Measurements from ENCODE around the gene ORM1. TPM values are rescaled to one million over a fixed set of nuclear protein-coding genes. Genes with fewer than 3 reads are reported as not detected.
"Not testable (repeated sequence)": the region's sequence is repeated elsewhere in the genome, so short reads cannot be mapped to it uniquely, and the experiment has no call there.

Gene ORM1
- total RNA-seq, 1 experiment from 2014 or later: not detected

GRCh38 chr9:114322160-114322818, 609 bp upstream of the ORM1 start:
- DNase-seq (ENCODE audit: low read depth): not testable (repeated sequence)

- not testable (repeated sequence) for DNase-seq (ENCODE audit: low read depth)
Observed at GRCh38 chr9:114323849-114324248, 951 bp downstream of the ORM1 start.

- DNase-seq (ENCODE audit: low read depth): no peak
Observed at GRCh38 chr9:114324492-114324891, 1.6 kb downstream of the ORM1 start.

GRCh38 chr9:114324965-114325364, 2.1 kb downstream of the ORM1 start:
- DNase-seq (ENCODE audit: low read depth): not testable (repeated sequence)

GRCh38 chr9:114325684-114326254, 2.9 kb downstream of the ORM1 start:
- not testable (repeated sequence) for DNase-seq (ENCODE audit: low read depth)

GRCh38 chr9:114327749-114328148, 4.9 kb downstream of the ORM1 start:
- no peak for DNase-seq (ENCODE audit: low read depth)

- DNase-seq (ENCODE audit: low read depth): not testable (repeated sequence)
Observed at GRCh38 chr9:114328357-114328820, 5.5 kb downstream of the ORM1 start.

- not testable (repeated sequence) for DNase-seq (ENCODE audit: low read depth)
Observed at GRCh38 chr9:114328937-114329624, 6.2 kb downstream of the ORM1 start.

- not testable (repeated sequence) for DNase-seq (ENCODE audit: low read depth)
Observed at GRCh38 chr9:114329625-114330022, 6.7 kb downstream of the ORM1 start, which contains the start of gene ORM2. Gene ORM2, plus strand, starts transcription at chr9:114329869. Its CDS starts 36 bp downstream, at chr9:114329905.

GRCh38 chr9:114330636-114331035, 7.7 kb downstream of the ORM1 start:
- DNase-seq (ENCODE audit: low read depth): no peak

GRCh38 chr9:114331229-114332195, 8.6 kb downstream of the ORM1 start:
- not testable (repeated sequence) for DNase-seq (ENCODE audit: low read depth)

GRCh38 chr9:114332474-114333040, 9.7 kb downstream of the ORM1 start:
- not testable (repeated sequence) for DNase-seq (ENCODE audit: low read depth)

GRCh38 chr9:114333718-114334117, 10.8 kb downstream of the ORM1 start:
- DNase-seq (ENCODE audit: low read depth): not testable (repeated sequence)

- no peak for DNase-seq (ENCODE audit: low read depth)
Observed at GRCh38 chr9:114334490-114334889, 11.6 kb downstream of the ORM1 start.

- DNase-seq (ENCODE audit: low read depth): no peak
Observed at GRCh38 chr9:114335745-114336144, 12.8 kb downstream of the ORM1 start.

GRCh38 chr9:114336157-114336556, 13.3 kb downstream of the ORM1 start:
- DNase-seq (ENCODE audit: low read depth): no peak

GRCh38 chr9:114336699-114337395, 13.9 kb downstream of the ORM1 start:
- DNase-seq (ENCODE audit: low read depth): no peak

GRCh38 chr9:114338187-114338586, 15.3 kb downstream of the ORM1 start:
- DNase-seq (ENCODE audit: low read depth): no peak

- DNase-seq (ENCODE audit: low read depth): peak; percentile 56
Observed at GRCh38 chr9:114339130-114339908, 16.4 kb downstream of the ORM1 start.

Data from HT1080 (cell line).